ENCODE data around the gene SDK1.

Gene SDK1

DNA sequence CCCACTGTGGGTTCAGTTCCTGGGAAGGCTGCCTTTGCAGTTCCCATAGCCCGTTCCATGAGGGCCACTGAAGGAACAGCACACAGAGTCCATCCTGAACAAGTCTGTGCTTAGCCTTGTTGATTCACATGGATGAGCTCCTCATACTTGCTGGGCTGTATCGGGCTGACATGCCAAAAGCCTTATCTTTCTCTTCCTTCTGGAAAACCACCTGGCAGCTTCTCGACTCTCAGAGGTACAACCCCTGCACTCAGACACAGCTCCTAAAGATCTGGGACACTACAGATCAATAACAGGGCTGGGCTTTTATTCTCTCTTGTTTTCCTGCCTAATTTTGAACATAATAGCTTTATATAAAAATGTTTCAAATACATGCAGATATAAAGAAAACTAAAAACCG lies 667.2 kb downstream of the SDK1 start:
- DNase-seq = no peak

GRCh38 chr7:3969286-3969685 lies 668.2 kb downstream of the SDK1 start:
- DNase-seq = no peak

GRCh38 chr7:3971323-3971722 lies 670.3 kb downstream of the SDK1 start:
- DNase-seq = no peak

DNA sequence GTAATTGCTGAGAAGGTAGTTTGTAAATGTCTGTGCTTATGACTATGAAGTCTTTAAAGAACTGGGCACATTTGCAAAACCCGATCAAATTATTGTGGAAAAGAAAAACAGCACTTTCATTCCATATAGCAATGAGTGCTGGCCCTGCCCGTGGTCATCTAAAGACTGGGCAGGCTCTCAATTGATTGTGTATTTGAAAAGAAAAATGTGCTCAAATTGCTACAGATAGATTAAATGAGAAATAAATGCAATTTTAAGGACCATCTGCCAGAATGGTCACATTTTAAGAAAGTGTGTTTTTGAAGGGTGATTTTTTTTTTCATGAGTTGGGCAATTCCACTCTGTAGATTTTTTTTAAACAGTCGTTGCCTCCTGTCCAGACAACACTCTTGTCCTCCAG lies 672.2 kb downstream of the SDK1 start:
- no peak for DNase-seq

- DNase-seq = no peak
Measured at GRCh38 chr7:3974329-3974728, 673.3 kb downstream of the SDK1 start.

DNA sequence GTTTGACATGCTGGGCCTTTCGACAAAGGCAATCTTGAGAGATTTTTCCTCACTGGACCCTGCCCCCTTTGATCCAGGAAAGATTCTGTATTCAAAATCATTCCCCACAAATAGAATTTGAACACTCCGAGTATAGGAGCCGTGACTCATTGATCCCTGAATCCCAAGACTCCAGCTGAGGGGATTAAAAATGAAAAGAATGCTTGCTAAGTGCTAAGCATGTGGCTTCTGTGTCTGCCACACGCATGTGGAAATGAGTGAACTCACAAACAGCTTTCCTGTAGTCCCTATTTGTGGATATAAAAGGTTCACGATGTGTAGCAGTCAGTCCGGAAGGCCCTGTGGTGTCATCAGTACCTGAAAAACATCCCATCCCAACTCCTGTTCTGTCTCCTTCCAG lies 674.3 kb downstream of the SDK1 start:
- no peak for DNase-seq

GRCh38 chr7:3977391-3977790 lies 676.3 kb downstream of the SDK1 start:
- DNase-seq = no peak

- no peak for DNase-seq
Measured at GRCh38 chr7:3978839-3979238, 677.8 kb downstream of the SDK1 start.

- no peak for DNase-seq
Measured at GRCh38 chr7:3979611-3980299, 678.7 kb downstream of the SDK1 start.

GRCh38 chr7:3980300-3980643 lies 679.2 kb downstream of the SDK1 start:
- DNase-seq = no peak

GRCh38 chr7:3981281-3981680 lies 680.2 kb downstream of the SDK1 start:
- DNase-seq = no peak

GRCh38 chr7:3984456-3984855 lies 683.4 kb downstream of the SDK1 start:
- no peak for DNase-seq

DNA sequence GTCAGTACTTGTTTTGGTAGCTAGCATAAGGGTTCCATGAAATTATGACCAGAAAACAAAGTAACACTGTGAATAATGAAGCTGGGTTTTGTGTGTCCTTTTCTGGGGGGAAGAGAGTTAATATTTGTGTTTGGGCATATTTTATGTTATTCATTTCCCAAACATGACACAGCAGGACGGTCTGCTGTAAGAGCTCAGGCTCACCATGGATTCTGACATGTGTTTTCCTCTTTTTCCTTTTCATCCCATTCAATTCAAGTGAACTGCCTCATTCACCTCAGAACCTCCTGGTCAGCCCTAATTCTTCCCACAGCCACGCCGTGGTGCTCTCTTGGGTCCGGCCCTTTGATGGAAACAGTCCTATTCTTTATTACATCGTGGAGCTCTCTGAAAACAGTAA lies 685.9 kb downstream of the SDK1 start:
- no peak for DNase-seq

DNA sequence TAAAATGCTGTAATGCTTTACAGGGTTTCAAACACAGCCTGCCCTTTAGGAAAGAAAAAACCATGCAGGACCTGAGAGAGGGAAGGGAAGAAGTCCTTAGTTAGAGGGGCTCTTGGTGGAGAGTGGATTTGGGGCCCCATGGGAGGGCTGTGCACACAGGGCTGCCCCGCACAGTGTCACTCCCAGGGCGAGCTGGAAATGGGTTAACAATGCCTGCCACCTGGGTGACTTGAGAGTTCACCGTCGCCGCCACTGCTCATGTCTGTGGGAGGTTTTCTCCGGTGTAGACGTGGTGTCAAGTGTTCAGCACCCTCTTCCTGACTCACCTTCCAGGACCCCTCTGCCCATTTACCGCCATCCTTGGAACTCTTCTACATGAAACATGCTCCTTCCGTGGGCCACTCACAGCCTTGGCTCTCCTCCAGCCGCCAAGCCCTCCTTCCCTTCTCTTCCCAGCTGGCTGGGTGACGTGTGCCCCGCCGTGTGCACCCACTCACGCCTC lies 686.4 kb downstream of the SDK1 start:
- DNase-seq = no peak

- no peak for DNase-seq
Measured at GRCh38 chr7:3989723-3990122, 688.7 kb downstream of the SDK1 start.

GRCh38 chr7:3991731-3992231 lies 690.7 kb downstream of the SDK1 start:
- no peak for DNase-seq

DNA sequence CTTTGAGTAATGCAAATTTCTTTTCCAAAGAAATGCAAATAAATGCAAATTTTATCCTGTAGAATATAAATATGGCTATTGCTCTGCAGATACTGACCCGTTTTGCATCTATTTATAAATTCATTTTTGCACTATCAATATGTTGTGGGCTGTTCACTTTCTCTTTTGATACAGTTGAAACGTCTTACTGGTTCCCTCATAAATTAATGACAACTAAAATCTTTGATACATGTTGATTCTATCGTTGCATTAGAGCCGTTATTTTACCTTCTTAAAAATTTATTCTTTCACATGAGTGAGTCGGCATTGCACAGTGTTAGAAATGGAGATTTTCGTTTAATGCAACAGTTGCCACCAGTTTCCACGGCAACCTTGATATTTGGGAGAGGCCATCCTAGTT lies 691.8 kb downstream of the SDK1 start:
- no peak for DNase-seq

DNA sequence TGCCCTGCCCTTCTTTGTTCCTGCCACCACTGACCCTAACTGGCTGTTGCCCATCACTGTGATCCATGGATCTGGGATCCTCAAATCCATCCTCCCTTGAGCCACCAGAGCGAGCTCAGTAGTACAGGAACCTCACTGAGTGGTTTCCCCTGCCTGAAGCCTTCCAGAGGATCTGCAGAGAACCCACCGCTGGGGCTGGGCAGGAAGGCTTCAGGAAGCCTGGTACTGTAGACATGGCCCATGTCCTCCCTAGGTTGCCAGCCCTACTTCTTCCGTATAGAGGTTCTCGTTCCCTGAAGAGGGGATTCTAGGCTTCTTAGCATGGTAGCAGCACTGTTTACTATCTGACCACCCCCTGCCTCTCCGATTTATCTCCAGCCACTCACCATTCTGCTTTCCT lies 693.7 kb downstream of the SDK1 start:
- DNase-seq = no peak

DNA sequence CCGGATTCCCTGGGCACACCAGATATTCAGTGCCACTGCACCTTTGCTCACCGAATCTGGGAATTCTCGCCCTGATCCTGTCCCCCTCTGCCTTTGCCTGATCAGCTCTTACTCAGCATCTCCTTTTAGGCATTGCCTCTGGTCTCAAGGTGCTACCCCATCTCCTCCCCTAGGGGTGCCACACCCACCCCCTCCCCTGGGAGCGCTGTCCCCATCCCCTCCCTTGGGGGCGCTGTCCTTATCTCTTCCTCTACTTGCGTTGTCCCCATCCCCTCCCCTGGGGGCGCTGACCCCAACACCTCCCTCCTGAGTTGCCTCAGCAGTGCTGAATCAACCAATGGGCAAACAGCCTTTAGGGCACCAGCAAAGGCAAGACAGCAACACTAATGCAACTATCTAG lies 694.1 kb downstream of the SDK1 start:
- DNase-seq = no peak

GRCh38 chr7:3998060-3998459 lies 697.0 kb downstream of the SDK1 start:
- DNase-seq = no peak

- no peak for DNase-seq
Measured at GRCh38 chr7:4000139-4000538, 699.1 kb downstream of the SDK1 start.

GRCh38 chr7:4000934-4001333 lies 699.9 kb downstream of the SDK1 start:
- DNase-seq = no peak

GRCh38 chr7:4001742-4002141 lies 700.7 kb downstream of the SDK1 start:
- DNase-seq = no peak

GRCh38 chr7:4003503-4003902 lies 702.5 kb downstream of the SDK1 start:
- no peak for DNase-seq

GRCh38 chr7:4006687-4007086 lies 705.6 kb downstream of the SDK1 start:
- DNase-seq = no peak
